Body of pancreas (tissue), 4 donors: ENCODE results near the gene TP53. TPM values are rescaled to one million over a fixed set of nuclear protein-coding genes. Genes with fewer than 3 reads are reported as not detected.

Experiments used
- ATAC-seq: fragments of 150-250 bp; one replicate; pipeline ENCODE4 v1.9.1; 2016
- DNase-seq, 4 donors: peaks; one replicate each; pipeline ENCODE4 v3.0.0-alpha.2; 2019
- H3K27ac ChIP-seq, 4 donors: fragments of 200-600 bp; sonication (generic); 1 replicate in 3 of 4; 2 replicates in 1 of 4; pipeline versions ENCODE4 v1.5.1 to v1.6.1; 2016 to 2019; ENCODE audit warnings: mild to moderate bottlenecking in 1 of 4, mixed read lengths in 1 of 4, moderate library complexity in 1 of 4
- H3K27me3 ChIP-seq, 2 donors: fragments of 200-600 bp; sonication (generic); one replicate each; pipeline ENCODE4 v1.6.0; 2016; ENCODE audit warnings: mild to moderate bottlenecking in 1 of 2
- H3K36me3 ChIP-seq, 2 donors: fragments of 200-600 bp; sonication (generic); replicated peaks in 1 of 2; 2 replicates each; pipeline ENCODE4 v1.5.1; 2016; ENCODE audit warnings: low read depth in 2 of 2; ENCODE audit not compliant: insufficient read depth in 1 of 2
- H3K4me1 ChIP-seq: fragments of 200-600 bp; sonication (generic); one replicate; pipeline ENCODE4 v1.6.0; 2016
- H3K4me3 ChIP-seq, 2 donors: fragments of 200-600 bp; sonication (generic); 1 replicate in 1 of 2; 2 replicates in 1 of 2; pipeline ENCODE4 v1.5.1; 2016 to 2019
- H3K9me3 ChIP-seq, 3 donors: fragments of 200-600 bp; sonication (generic); 1 replicate in 2 of 3; 2 replicates in 1 of 3; pipeline ENCODE4 v1.5.1; 2016
- CTCF ChIP-seq, 7 experiments: fragments of 450-650 bp in 4 of 7; fragments of 200-600 bp in 3 of 7; sonication (generic) in 3 of 7; IDR thresholded peaks; one replicate each; pipeline ENCODE4 v1.5.1; 2016 to 2019; ENCODE audit warnings: antibody characterized with exemption in 7 of 7
- POLR2A ChIP-seq, 3 donors: fragments of 450-650 bp; IDR thresholded peaks; one replicate each; pipeline ENCODE4 v1.6.1; 2016; ENCODE audit warnings: antibody characterized with exemption in 3 of 3, mild to moderate bottlenecking in 2 of 3
- WGBS, 2 donors: methylation state at CpG; one replicate each; pipeline ENCODE4 v1.1.5; 2017; 5-methylcytosine and 5-hydroxymethylcytosine counted together
- intact Hi-C: fragments of 100-400 bp; cut with DNase I; formaldehyde crosslinking; loops from one replicate; pipeline ENCODE4 v1.15.1; 2023
- total RNA-seq, 2 donors: library from RNA; depleted of rRNA; stranded (reverse); fragments of >200 nt; gene quantifications; one replicate each; pipeline ENCODE4 v1.1.0, GENCODE V29; 2016

Gene TP53
- total RNA-seq, 2 donors from 2014 or later: 12.2 TPM

- H3K36me3 ChIP-seq: no peaks in the 10 kb centered on the region
- H3K27ac ChIP-seq: no peak overlapping the region
- H3K4me1 ChIP-seq: no peaks in the 10 kb centered on the region
- no peak for DNase-seq
- no peaks in the 10 kb centered on the region for H3K9me3 ChIP-seq
- TF ChIP-seq CTCF (IDR thresholded peaks at IDR 0.05): no peak
- 88 to 94% methylated on average over 10 of the region's 10 CpGs for WGBS, 2 donors
- no peak for ATAC-seq
- intact Hi-C loops: no loop called here
- no peak overlapping the region for H3K4me3 ChIP-seq
- H3K27me3 ChIP-seq: no peaks in the 10 kb centered on the region
Observed at GRCh38 chr17:7695586-7695985, 8.3 kb upstream of the TP53 start.

- intact Hi-C loops: no loop called here
- WGBS, 2 donors: 8 to 13% methylated on average over 13 of the region's 13 CpGs
- Histone ChIP-seq H3K4me1 (peaks cover 30% of the 10 kb centered on the region), H3K9me3 (no peaks in the 10 kb centered on the region), H3K27me3 (no peaks in the 10 kb centered on the region), H3K27ac (peak overlapping the region in 3 of 4 donors; percentile 8 to 72 (median 70)), H3K36me3 (no peaks in the 10 kb centered on the region), H3K4me3 (peak overlapping the region; percentile 10 to 54)
- TF ChIP-seq CTCF (IDR thresholded peaks at IDR 0.05) (no peak), POLR2A (IDR thresholded peaks at IDR 0.05) (no peak)
- DNase-seq (no peak), ATAC-seq (no peak)
Observed at GRCh38 chr17:7688808-7689316, 1.6 kb upstream of the TP53 start.

- H3K4me1 ChIP-seq: peaks cover 32% of the 10 kb centered on the region
- TF ChIP-seq POLR2A (IDR thresholded peaks at IDR 0.05) (peak in 2 of 3 donors; percentile 44 to 55), CTCF (IDR thresholded peaks at IDR 0.05) (peak; percentile 96 to 100 (median 99))
- peak; percentile 87 for ATAC-seq
- H3K27ac ChIP-seq: peak within 1 kb of the TSS; percentile 94 to 97 (median 96)
- intact Hi-C loops: no loop called here
- H3K4me3 ChIP-seq: peak within 1 kb of the TSS; percentile 57 to 66
- DNase-seq: peak; percentile 97 to 99 (median 98)
- H3K9me3 ChIP-seq: no peaks in the 10 kb centered on the region
- WGBS, 2 donors: 0 to 1% methylated on average over 23 to 50 of the region's 51 CpGs
- H3K27me3 ChIP-seq: no peaks in the 10 kb centered on the region
- H3K36me3 ChIP-seq: no peaks in the 10 kb centered on the region
Observed at GRCh38 chr17:7687908-7688807, 868 bp upstream of the TP53 start, which contains the start of gene WRAP53. Gene WRAP53, plus strand, starts transcription at chr17:7688477. Its CDS starts 172 bp downstream, at chr17:7688649.

GRCh38 chr17:7686222-7687071 is 843 bp downstream of the TP53 start:
- peak overlapping the region; percentile 94 to 97 (median 96) for H3K27ac ChIP-seq
- no peaks in the 10 kb centered on the region for H3K9me3 ChIP-seq
- WGBS, 2 donors: 0% methylated on average over 28 to 30 of the region's 30 CpGs
- H3K4me3 ChIP-seq: peak overlapping the region; percentile 57 to 66
- H3K27me3 ChIP-seq: no peaks in the 10 kb centered on the region
- H3K4me1 ChIP-seq: peaks cover 32% of the 10 kb centered on the region
- no peaks in the 10 kb centered on the region for H3K36me3 ChIP-seq
- intact Hi-C loops: no loop called here
- ATAC-seq (peak; percentile 65), DNase-seq (peak; percentile 69 to 78 (median 76))
- TF ChIP-seq CTCF (IDR thresholded peaks at IDR 0.05) (peak in 4 of 7 experiments; percentile 2 to 23 (median 3)), POLR2A (IDR thresholded peaks at IDR 0.05) (peak; percentile 78 to 92 (median 88))
